SW480 (cell line): ENCODE measurements around the gene TMEM87B.
A peak's percentile ranks its signal among the peaks of the same experiment; 100 is the strongest.
"Not testable (repeated sequence)": the region's sequence is repeated elsewhere in the genome, so short reads cannot be mapped to it uniquely, and the experiment has no call there.

Experiments
- DNase-seq: peaks from one replicate; pipeline ENCODE4 v3.0.0-alpha.2; 2016; ENCODE audit warnings: low spot score

TMEM87B gene

DNA sequence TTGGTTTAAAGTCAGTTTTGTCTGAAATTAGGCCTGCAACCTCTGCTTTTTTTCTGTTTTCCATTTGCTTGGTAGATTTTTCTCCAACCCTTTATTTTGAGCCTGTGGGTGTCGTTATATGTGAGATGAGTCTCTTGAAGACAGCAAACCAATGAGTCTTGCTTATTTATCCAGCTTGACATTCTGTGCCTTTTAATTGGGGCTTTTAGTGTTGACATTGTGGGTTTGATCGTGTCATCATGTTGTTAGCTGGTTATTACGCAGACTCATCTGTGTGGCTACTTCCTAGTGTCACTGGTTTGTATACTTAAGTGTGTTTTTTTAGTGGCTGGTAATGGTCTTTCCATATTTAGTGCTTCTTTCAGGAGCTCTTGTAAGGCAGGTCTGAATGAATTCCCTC is 18.8 kb downstream of the TMEM87B start:
- no peak for DNase-seq

DNA sequence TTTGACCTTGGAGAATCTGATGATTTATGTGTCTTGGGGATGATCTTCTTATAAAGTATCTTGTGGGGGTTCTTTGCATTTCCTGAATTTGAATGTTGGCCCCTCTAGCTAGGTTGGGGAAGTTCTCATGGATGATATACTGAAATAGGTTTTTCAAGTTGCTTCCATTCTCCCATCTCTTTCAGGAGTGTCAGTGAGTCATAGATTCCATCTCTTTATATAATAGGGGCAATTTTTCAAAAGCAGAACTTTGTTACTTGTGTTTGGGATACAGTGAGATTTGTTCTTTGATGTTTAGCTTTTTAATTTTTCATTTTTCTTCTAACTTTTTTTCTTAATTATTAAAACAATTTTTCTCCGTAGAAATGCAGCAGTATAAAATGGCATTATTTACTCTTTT is 19.4 kb downstream of the TMEM87B start:
- DNase-seq = no peak

DNA sequence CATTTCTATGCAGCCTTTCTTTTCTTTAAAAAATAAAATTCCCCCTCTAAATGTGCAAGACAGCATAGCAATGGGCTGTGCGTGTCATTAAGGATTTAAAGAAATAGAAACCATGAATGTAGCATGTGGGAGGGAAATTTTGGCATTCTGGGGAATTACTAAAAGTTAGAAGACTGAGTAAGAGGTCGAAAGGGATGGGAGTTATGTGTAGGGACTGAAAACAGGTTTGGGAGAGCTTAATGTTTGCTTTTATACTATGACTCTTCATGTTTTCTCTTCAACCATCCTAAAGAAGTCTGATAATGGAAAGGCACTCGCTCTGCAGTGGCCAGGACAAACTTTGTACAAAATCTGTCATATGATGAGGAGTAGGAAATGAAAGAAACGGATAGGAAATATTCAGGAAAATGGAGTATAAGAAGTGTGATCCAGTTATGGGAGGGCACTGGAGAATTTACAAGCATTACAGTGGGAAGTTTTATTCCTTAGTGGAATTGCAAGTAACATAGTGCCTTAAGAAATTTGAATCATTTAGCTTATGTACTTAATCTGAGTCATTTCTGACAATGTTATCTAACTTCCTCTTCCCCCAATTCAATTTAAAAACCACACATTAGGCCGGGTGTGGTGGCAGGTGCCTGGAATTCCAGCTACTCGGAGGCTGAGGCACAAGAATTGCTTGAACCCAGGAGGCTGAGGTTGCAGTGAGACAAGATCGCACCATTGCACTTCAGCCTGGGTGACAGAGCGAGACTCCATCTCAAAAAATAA is 20.6 kb downstream of the TMEM87B start:
- no peak for DNase-seq

DNA sequence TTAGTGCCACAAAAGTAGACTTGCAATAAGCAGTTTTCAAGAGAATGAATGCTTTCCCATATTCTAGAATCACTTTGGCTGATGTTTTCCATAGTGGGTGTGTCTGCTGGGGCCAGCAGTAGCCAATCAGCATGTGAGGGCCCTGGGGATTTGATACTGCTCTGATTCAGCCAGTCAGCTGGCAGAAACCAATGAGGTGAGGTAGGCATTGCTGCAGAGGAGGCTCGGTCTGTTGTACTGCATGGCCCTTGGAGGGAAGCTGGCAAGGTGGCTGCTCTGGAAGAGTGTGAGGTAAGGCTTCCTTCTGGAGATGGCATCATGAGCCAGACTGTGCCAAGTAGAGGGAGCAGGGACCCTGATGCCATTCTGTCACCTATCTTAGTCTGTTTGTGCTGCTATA is 22.7 kb downstream of the TMEM87B start:
- DNase-seq = no peak

DNA sequence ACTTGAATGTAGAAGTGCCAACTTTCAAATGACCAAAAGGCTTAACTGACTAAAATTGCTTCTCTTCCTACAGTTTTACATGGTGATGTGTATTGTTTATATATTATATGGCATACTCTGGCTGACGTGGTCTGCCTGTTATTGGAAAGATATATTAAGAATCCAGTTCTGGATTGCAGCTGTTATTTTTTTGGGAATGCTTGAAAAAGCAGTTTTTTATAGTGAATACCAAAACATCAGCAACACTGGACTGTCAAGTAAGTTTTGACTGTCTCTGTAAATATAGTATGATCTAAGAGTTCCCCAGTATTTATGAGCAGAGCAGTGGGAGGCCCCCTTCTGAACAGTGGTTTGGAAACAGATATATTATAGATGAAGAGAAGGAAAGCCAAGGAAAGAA is 26.2 kb downstream of the TMEM87B start:
- no peak for DNase-seq

DNA sequence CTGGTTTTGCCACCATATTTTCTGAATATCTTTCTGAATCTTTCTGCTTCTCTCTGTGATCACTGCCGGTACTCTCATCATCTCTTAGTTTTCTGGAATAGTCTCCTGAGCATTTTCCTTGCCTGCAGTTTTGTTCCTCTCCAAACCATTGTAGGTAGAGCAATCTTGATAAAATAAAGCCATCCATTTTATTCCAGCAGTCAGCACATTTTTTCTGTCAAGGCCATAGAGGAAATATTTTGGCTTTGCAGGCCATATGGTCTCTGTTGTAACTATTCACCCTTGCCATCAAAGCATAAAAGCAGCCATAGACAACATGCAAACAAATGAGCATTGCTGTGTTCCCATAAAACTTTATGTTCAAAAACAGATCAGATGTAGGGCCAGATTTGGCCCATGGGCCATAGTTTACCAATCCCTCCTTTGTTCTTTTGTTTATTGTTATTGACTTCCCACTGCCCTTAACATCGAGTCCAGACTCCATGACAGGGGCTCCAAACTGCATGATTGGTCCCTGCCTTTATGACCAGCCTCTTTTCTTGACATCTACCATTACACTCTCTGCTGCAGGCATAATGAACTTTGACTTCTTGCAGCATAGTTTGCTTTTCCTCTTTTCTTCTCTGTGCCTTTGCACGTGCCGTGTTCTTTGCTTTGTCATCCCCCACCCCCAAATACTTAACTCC is 29.8 kb downstream of the TMEM87B start:
- no peak for DNase-seq

DNA sequence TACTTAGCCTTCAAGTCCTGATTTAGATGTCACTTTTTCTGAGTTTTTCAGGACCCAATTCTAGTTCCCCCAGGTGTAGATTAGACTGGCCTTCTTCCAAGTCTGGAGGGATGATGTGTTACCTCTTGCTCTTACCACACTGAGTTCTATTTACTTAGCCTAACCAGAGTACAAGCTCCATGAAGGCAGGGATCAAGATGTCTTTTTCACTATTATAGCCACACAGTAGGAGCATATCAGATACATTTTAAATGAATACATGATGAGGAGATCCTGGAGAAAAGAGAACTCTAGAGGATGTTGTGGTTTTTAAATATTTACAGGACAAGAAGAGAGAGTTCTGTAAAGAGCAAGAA is 30.3 kb downstream of the TMEM87B start:
- DNase-seq = no peak

DNA sequence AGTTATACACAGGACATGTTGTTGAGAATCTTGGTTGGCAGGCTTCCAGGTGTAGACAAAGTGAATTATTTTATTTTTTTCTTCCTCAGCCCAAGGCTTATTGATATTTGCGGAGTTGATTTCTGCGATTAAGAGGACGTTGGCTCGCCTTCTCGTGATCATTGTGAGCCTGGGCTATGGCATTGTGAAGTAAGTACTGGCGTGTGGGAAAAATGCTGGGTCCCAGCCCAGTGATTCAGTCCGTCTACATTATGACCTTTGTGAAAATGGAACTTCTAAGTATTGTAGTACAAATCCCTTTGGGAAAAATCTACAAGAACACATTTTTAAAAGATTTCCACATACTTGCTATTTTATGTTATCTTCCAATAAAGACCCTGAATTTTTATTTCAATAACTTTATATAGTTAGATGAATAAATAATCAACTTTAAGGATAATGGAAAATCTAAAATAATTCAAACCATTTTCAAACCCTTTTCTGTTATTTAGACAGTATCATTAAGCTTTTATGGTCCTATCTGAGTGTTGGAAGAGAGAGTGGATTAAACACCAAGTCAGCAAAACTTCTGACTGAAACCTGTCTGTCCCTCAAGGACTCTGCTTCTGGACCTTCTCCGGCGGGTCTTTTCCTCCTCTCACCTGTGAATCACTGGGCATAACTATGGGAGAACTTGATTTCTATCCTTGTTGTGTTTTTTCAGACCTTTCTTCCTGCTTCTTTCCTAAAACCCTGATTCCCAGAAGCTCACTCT is 31.0 kb downstream of the TMEM87B start:
- no peak for DNase-seq

DNA sequence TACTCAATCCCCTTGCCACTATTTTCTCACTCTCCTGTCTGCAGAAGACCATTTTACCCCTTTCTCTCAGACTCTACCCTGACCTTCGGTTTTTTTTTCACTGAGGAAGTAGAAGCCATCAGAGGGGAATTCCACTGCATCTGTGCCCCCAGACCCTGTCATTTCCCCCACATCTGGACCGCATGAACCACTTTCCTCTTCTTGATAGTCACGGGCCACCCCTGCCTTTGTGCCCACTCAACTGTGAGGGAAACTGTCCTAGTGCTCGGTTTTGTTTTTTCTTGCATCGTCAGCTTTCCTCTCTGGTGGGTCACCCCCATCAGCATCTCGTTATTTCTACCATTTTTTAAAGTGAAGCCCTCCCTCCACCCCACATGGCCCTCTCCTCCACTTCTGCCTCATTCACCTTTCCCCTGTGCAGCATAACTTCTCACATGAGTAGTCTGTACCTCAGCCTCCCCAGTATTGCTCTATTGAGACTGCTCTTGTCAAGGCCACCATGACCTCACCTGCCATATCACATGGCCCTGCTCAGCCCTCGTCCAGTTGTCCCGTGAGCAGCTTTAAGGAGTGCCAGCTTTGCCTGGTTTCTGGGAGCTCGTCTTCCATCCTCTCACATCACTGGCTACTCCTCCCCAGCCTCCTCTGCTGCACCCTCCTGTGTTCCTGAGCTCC is 32.4 kb downstream of the TMEM87B start:
- no peak for DNase-seq

DNA sequence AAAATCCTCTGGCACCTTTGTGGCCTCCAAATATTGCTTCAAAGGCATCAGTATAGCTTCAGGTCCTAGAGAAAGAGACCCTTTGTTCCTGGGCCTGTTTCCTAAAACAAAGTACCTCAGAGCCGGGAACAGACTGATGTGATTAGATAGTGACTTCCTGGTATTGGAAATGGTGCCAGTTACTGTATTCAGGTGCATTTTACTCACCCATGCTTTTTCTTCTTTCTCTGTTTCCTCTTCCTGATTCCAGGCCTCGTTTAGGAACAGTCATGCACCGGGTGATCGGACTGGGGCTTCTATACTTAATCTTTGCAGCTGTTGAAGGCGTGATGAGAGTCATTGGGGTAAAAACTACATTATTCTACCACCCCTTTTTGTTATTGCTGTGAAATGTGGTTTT is 34.3 kb downstream of the TMEM87B start:
- no peak for DNase-seq

DNA sequence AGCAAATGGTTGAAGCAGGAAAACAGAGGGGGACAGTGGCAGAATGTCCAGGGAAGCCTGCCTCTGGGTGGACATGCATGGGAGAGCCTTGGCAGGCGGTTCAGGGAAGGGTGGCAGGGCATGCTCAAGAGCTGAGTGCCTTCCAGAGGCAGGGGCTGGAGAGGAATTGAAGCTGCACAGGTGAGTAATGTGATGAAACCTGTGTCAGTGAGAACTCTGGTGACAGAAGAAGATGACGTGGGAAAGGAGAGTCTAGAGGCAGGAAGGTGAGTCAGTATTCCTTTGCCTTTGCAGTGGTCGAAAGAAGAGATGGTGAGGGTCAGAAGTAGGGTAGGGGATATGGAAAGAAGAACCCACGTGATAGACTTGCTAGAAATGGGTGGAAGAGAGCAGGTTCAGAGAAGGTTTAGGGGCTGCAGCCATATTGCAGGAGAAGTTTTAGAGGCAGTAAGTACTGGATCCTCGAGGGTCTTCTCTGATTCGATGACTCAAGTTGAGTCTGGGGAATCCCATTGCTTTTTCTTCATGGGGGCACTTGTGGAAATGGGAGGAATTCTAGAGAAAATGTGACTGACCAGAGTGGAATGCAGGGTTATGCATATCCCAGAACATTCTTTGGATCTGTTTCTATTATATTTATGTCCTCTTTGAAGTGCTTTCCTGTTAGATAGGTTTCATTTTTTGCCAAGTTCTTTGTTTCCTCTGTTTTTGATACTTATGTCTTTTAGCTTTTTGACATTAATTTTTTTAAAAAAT is 37.4 kb downstream of the TMEM87B start:
- DNase-seq = no peak

DNA sequence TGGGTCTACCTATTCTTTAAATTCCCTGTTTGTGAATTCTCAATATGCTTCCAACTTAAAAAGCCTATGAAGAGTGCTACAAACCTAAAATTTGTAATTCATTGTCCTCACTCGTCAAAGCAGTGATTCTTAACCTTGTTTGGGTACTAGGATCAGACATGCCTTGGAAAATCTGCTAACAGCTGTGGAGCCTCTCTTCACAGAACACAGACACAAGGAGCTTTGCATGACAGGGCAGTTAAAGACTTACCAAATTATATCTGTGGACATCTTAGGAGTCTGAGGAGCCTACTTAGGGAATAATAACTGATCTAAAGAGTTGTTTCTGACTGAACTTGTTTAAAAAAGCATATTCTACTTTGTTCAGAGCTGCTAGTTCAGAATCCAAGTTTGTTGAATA is 38.1 kb downstream of the TMEM87B start:
- DNase-seq = no peak

DNA sequence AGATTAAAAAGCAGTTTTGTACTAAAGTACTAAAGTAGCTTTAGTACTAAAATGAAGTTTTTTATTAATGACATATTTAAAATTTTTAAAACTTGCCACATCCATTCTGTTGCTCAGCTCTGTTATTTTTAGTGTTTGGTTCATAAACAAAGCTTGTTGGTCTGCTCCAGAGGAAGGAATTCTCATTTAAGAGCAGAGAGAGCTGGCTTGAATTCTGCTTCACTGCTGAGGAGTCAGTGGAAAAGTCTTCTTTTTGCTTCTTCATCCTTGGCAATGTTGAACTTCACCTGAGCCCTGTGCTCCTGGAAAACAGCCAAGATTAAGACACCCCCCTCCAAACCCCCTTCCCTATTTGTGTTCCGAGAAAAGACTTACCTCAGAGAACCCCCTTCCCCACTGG is 40.6 kb downstream of the TMEM87B start:
- no peak for DNase-seq

DNA sequence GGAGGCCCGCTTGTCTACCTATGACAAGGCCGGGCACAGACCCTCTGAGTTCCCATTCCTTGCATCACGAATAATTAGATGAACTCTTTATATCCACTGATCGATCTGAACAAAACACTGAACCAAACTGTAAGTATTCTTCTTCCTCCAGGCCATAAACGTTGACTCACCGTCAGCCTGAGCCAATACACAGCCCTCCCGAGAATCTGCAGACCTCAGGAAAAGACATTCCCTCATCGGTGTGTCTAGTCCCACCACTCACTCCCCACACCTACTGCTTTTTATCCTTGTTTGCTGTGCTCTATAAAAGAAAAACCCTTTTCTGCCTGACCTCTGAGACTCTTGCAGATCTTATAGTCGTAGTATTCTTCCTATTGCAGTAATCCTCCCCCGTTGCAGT is 41.0 kb downstream of the TMEM87B start:
- DNase-seq = no peak

DNA sequence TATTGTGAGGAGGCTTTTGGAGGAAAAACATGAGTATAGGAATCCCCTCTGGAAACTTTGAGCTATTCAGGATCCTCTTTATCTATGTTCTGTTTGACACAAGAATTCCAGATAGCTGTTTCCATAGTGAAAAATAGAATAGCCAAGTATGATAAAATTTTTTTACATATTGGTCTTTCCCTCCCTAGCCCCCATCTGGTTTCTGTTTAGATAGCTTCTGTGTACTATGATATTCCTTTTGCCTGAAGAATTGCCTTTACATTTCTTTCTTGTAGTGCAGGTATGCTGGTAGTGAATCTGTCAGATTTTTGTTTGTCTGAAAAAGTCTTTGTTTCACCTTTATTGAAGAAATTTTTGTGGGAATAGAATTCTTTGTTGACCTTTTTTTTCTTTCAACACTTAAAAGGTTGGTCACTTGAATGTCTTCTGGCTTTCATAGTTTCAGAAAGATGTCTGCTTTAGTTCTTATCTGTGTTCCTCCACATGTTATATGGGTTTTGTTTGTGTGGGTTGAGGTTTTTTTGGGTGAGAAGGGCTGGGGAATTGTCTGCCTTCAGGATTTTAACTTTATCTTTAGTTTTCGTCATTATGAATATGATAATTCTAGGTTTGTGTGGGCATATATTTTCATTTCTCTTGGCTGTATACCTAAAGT is 53.2 kb downstream of the TMEM87B start:
- no peak for DNase-seq

DNA sequence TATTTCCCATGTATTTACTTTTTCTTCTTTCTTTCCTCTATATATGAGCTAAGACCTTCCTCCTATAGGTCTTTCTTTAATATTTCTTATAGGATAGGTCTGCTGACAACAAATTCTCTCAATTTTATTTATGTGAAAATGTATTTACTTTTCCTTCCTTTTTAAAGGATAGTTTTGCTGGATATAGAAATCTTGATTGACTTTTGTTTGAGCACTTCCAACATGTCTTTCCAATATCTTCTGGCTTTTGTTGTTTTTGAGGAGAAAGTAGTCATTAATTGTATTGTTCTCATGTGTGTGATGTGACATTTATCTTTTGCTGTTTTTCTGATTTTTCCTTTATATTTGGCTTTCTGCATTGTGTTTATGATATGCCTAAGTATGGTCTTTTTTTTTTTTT is 54.2 kb downstream of the TMEM87B start:
- no peak for DNase-seq

DNA sequence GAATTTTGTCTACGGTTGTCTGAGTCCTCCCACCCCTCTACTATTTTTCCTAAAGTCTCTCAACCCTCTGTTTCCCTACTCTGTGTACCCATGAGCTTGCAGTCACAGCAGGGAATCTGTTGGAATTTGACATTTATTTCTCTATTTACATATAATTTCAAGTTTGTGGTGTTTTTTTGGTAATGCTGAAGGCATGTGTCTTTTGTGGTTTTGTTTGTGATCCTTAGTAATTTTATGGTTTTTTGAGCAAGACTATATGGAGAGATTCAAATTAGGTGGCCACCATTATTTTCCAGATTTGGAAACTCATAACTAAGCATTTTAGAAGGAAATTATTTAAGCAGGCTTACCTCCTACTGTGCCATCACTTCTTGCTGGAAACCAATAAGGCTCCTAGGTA is 55.9 kb downstream of the TMEM87B start:
- no peak for DNase-seq

DNA sequence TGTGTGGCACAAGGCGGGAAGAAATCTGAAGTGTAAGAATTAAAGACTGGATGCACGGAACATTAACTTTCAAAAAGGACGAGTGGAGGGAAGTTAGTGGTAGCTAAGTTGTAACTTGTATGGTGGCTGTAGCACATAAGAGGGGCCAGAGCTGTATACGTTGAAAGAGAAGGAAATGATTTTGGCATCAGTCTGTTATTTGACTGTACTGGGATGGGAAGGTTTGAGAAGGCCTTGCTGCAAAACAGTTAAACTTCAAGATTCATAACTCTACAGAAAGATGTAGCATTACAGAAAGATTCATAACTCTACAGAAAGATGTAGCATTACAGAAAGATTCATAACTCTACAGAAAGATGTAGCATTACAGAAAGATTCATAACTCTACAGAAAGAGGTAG is 58.3 kb downstream of the TMEM87B start:
- DNase-seq = not testable (repeated sequence)

DNA sequence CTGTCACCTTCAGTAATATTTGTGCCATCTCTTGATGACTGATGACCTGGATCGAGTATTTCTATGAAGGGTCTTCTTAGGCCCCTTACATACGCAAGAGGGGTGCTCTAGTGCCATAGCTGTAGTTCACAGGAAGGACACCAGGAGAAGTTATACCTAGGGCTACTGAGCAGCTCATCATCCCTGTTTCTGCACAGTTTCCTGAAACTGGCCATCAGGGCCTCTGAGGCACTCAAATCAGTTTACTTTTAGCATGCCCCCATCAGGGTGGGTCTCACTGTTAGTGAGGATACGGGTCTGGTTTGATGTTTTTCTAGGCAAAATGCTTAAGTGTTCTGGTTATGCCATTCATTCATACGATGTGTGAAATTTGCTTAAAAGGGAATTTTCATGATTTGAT is 63.1 kb downstream of the TMEM87B start:
- DNase-seq = no peak

DNA sequence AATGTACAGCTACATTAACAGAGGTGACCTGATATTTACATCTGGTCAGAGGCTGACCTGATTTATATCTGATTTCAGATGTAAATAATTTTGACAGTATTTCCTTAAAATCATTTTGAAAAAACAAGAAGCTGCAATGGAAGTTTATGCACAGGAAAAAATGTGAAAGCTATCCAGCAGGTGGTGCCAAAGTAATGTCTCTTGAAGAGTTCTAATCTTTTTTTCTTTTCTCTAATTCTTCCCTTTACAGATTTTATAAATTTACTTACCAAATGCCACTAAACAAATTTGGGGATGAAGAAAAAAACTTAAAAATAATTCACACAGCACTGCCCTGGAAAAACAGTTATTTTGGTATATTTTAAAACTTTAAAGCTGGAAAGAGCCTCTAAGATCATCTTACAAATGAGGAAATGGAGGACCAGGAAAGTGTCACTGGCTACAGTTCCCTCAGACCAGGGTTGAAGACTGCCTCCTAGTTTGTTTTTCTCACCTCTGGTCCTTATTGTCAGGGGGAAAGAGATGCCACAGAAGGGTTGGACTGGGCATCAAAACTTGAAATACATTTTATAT is 66.7 kb downstream of the TMEM87B start:
- DNase-seq = peak; percentile 52

DNA sequence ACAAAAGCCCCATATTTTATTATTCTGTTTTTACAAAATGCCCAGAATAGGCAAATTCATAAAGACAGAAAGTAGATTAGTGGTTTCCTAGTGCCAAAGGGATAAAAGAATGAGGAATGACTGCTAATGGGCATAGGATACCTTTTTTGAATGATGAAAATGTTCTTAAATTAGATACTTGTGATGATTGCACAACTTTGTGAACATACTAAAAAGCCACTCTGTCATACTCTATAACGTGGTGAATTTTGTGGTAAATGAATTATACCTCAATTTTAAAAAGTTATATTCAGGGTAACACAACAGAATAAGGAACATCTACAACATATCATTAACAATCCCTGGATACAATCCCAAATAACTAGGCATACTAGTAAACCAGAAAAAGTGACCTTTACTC is 74.0 kb downstream of the TMEM87B start:
- DNase-seq = no peak
